HepG2 (cell line): ENCODE data around the gene MTARC1. TPM values are rescaled to one million over a fixed set of nuclear protein-coding genes. Genes with fewer than 3 reads are reported as not detected.

ENCODE experiments used
- ATAC-seq: fragments of 200-7000 bp; cut with Tn5 transposase; 3 replicates; pipeline ENCODE4 v1.9.1; 2020; ENCODE audit warnings: mild to moderate bottlenecking, moderate library complexity
- BruUV-seq: library from RNA; stranded (reverse); fragments of 400-500 nt; replicated peaks from 2 replicates; lab custom pipeline; 2021; lab: Mats Ljungman, UMichigan
- CTCF ChIA-PET: fragments of 300-600 bp; formaldehyde crosslinking; extraction: SDS; loops from one replicate; lab custom pipeline; 2021; ENCODE audit warnings: low total read pairs, inconsistent platforms, low intra/inter-chr PET ratio; lab: Yijun Ruan, JAX
- POLR2A ChIA-PET: fragments of 350-600 bp; sonication (Branson Sonifier 250); formaldehyde crosslinking; loops from one replicate; lab custom pipeline; 2020; ENCODE audit warnings: antibody characterized with exemption, inconsistent platforms; lab: Yijun Ruan, JAX
- DNase-seq: peaks from one replicate; pipeline ENCODE4 v3.0.0-alpha.2; 2015; ENCODE audit warnings: low spot score
- FAIRE-seq: peaks from 3 replicates; lab custom pipeline; 2011; peaks lifted over from hg19 to GRCh38; lab: Jason Lieb, UNC
- H2AFZ ChIP-seq: one replicate; pipeline ENCODE4 v1.6.1; 2011; ENCODE audit warnings: low read length, inconsistent platforms
- H3K27ac ChIP-seq: fragments of 300-600 bp; 3 replicates; pipeline ENCODE4 v1.8.0; 2011; ENCODE audit warnings: mixed run types, mild to moderate bottlenecking, mixed read lengths, low read length, inconsistent platforms; ENCODE audit not compliant: insufficient read depth; ENCODE audit errors: extremely low read length
- H3K27me3 ChIP-seq, 2 experiments: fragments of 200-600 bp in 1 of 2; 2 replicates in 1 of 2; 3 replicates in 1 of 2; pipeline versions ENCODE4 v1.6.0 to v1.8.0; 2011; ENCODE audit warnings: low read length in 2 of 2, mild to moderate bottlenecking in 2 of 2, moderate library complexity in 2 of 2, inconsistent platforms in 1 of 2; ENCODE audit not compliant: insufficient read depth in 2 of 2, control insufficient read depth in 1 of 2
- H3K36me3 ChIP-seq, 2 experiments: fragments of 200-600 bp in 1 of 2; replicated peaks in 1 of 2; 2 replicates in 1 of 2; 3 replicates in 1 of 2; pipeline versions ENCODE4 v1.5.1 to v1.8.0; 2011; ENCODE audit warnings: low read length in 2 of 2, inconsistent platforms in 1 of 2; ENCODE audit not compliant: insufficient read depth in 2 of 2, control insufficient read depth in 1 of 2
- H3K4me1 ChIP-seq: 2 replicates; pipeline ENCODE4 v1.5.1; 2012; ENCODE audit warnings: low read length, inconsistent platforms; ENCODE audit not compliant: insufficient read depth
- H3K4me2 ChIP-seq: 2 replicates; pipeline ENCODE4 v1.6.0; 2011; ENCODE audit warnings: low read depth, low read length, inconsistent platforms
- H3K4me3 ChIP-seq, 3 experiments: fragments of 200-600 bp in 1 of 3; sonication (generic), shearing (Covaris generic) in 1 of 3; replicated peaks in 1 of 3; 2 replicates each; pipeline ENCODE4 v1.5.1; 2011 to 2016; ENCODE audit warnings: low read length in 3 of 3, inconsistent platforms in 2 of 3, low read depth in 2 of 3, mild to moderate bottlenecking in 2 of 3, control low read depth in 1 of 3, mixed read lengths in 1 of 3; ENCODE audit not compliant: insufficient read depth in 1 of 3
- H3K79me2 ChIP-seq: one replicate; pipeline ENCODE4 v1.6.1; 2011; ENCODE audit warnings: low read length, inconsistent platforms; ENCODE audit not compliant: insufficient read depth
- H3K9ac ChIP-seq: 2 replicates; pipeline ENCODE4 v1.6.0; 2011; ENCODE audit warnings: mild to moderate bottlenecking, low read depth, low read length, inconsistent platforms; ENCODE audit not compliant: insufficient read depth
- H3K9me3 ChIP-seq: 2 replicates; pipeline ENCODE4 v1.5.1; 2012; ENCODE audit warnings: mild to moderate bottlenecking, low read length
- H4K20me1 ChIP-seq: 2 replicates; pipeline ENCODE4 v1.6.0; 2011; ENCODE audit warnings: inconsistent platforms, mild to moderate bottlenecking, low read length, moderate library complexity; ENCODE audit not compliant: insufficient read depth
- FOXM1 ChIP-seq: sonication (generic); formaldehyde crosslinking; IDR thresholded peaks from 2 replicates; pipeline ENCODE4 v1.5.0; 2020; ENCODE audit warnings: missing genetic modification reagents
- KLF13 ChIP-seq: sonication (generic); formaldehyde crosslinking; IDR thresholded peaks from 2 replicates; pipeline ENCODE4 v1.4.0; 2020; ENCODE audit warnings: mild to moderate bottlenecking, missing genetic modification reagents
- MTF1 ChIP-seq: sonication (generic); formaldehyde crosslinking; IDR thresholded peaks from 2 replicates; pipeline ENCODE4 v1.5.0; 2020; ENCODE audit warnings: missing genetic modification reagents
- MYC ChIP-seq: sonication (generic); formaldehyde crosslinking; IDR thresholded peaks from 2 replicates; pipeline ENCODE4 v1.9.0; 2021; ENCODE audit warnings: missing genetic modification reagents, borderline replicate concordance
- NR2C2 ChIP-seq: sonication (generic); formaldehyde crosslinking; IDR thresholded peaks from 2 replicates; pipeline ENCODE4 v1.4.0; 2020; ENCODE audit warnings: missing genetic modification reagents, mild to moderate bottlenecking, moderate library complexity, borderline replicate concordance
- THAP11 ChIP-seq: IDR thresholded peaks from 2 replicates; pipeline ENCODE4 v1.6.1; 2016; ENCODE audit warnings: missing biosample characterization, missing genetic modification reagents
- ZFP36 ChIP-seq: fragments of 150-350 bp; IDR thresholded peaks from 2 replicates; pipeline ENCODE4 v1.6.1; 2018; ENCODE audit warnings: borderline replicate concordance, low read length, low read depth; ENCODE audit not compliant: partially characterized antibody
- ZNF672 ChIP-seq: sonication (generic); formaldehyde crosslinking; IDR thresholded peaks from 2 replicates; pipeline ENCODE4 v1.8.1; 2022; ENCODE audit warnings: missing genetic modification reagents
- ZNF7 ChIP-seq: IDR thresholded peaks from 2 replicates; pipeline ENCODE4 v1.6.1; 2016; ENCODE audit warnings: missing biosample characterization, missing genetic modification reagents
- ZNF761 ChIP-seq: sonication (generic); formaldehyde crosslinking; conservative IDR thresholded peaks from 2 replicates; pipeline ENCODE4 v1.4.0; 2020; ENCODE audit warnings: mild to moderate bottlenecking, missing genetic modification reagents
- ZSCAN25 ChIP-seq: sonication (generic); formaldehyde crosslinking; IDR thresholded peaks from 2 replicates; pipeline ENCODE4 v1.8.0; 2022; ENCODE audit warnings: mild to moderate bottlenecking, missing genetic modification reagents
- ZSCAN9 ChIP-seq: IDR thresholded peaks from 2 replicates; pipeline ENCODE4 v1.6.1; 2016; ENCODE audit warnings: borderline replicate concordance
- WGBS: methylation state at CpG from one replicate; pipeline ENCODE4 v1.1.6; 2017; ENCODE audit warnings: low lambda C conversion rate; 5-methylcytosine and 5-hydroxymethylcytosine counted together
- in situ Hi-C: cut with HindIII; loops from 2 replicates; pipeline ENCODE4 v1.10.0; 2017; ENCODE audit warnings: low pct_unique_long_range_greater_than_20kb; ENCODE audit not compliant: extremely low pct_ligation_motif_present
- intact Hi-C: fragments of 100-400 bp; cut with micrococcal nuclease; formaldehyde crosslinking; loops from one replicate; pipeline ENCODE4 v1.10.0; 2022; ENCODE audit not compliant: unreplicated experiment
- polyA plus RNA-seq, 8 experiments: library from polyadenylated mRNA; depleted of rRNA in 3 of 8; stranded (reverse) in 7 of 8; unstranded in 1 of 8; fragments of >200 nt; fragmentation: Illumina TruSeq in 4 of 8; extraction: Trizol in 4 of 8; gene quantifications; 2 replicates each; pipeline versions ENCODE4 v1.2.1 to v1.2.3, GENCODE V29; 2011 to 2016; ENCODE audit warnings: low read depth in 4 of 8, missing spikeins in 1 of 8, mixed read lengths in 1 of 8; ENCODE audit not compliant: insufficient read depth in 1 of 8
- total RNA-seq, 5 experiments: library from RNA; depleted of rRNA; stranded (reverse); fragments of >200 nt; fragmentation: Illumina TruSeq; extraction: Trizol; gene quantifications; 2 replicates each; pipeline ENCODE4 v1.2.3, GENCODE V29; 2016; ENCODE audit warnings: low read depth in 1 of 5
- TF ChIP-seq, protein P1 (sequence below): sonication (generic); formaldehyde crosslinking; IDR thresholded peaks from 2 replicates; pipeline ENCODE4 v1.4.0; 2020; ENCODE audit warnings: missing genetic modification reagents
- TF ChIP-seq, protein P2 (sequence below): sonication (generic); formaldehyde crosslinking; IDR thresholded peaks from 2 replicates; pipeline ENCODE4 v1.4.0; 2020; ENCODE audit warnings: missing genetic modification reagents

The MTARC1 gene
- total and polyA plus RNA-seq, 2 of the 13 experiments (the other 11 are each of a cell fraction or from before 2014, with no cell fraction given): 19.4 to 106 TPM

- Histone ChIP-seq H3K79me2 (peaks cover 12% of the 10 kb centered on the region), H3K4me2 (no peak overlapping the region), H3K9me3 (no peaks in the 10 kb centered on the region), H3K4me3 (no peak overlapping the region), H2AFZ (no peak overlapping the region), H3K27me3 (no peaks in the 10 kb centered on the region), H4K20me1 (no peaks in the 10 kb centered on the region), H3K36me3 (peaks cover 9 to 21% of the 10 kb centered on the region in 2 experiments), H3K27ac (no peak overlapping the region), H3K4me1 (peaks cover 21% of the 10 kb centered on the region), H3K9ac (no peak overlapping the region)
- 97% methylated on average over 5 of the region's 6 CpGs for WGBS
- in situ Hi-C loops (no loop called here), intact Hi-C loops (no loop called here)
- CTCF ChIA-PET: no interaction called here
- no TSS peak for BruUV-seq
- TF ChIP-seq NR2C2 (no peak), MTF1 (CRISPR knock-in tag) (no peak), FOXM1 (CRISPR knock-in tag) (no peak), ZNF7 (no peak), ZNF761 (CRISPR knock-in tag) (no peak), MYC (CRISPR knock-in tag) (no peak), THAP11 (CRISPR knock-in tag) (no peak), ZNF672 (CRISPR knock-in tag) (no peak), ZSCAN25 (CRISPR knock-in tag) (no peak), ZSCAN9 (CRISPR knock-in tag) (no peak), ZFP36 (no peak), KLF13 (no peak)
- TF ChIP-seq, protein P1, sequence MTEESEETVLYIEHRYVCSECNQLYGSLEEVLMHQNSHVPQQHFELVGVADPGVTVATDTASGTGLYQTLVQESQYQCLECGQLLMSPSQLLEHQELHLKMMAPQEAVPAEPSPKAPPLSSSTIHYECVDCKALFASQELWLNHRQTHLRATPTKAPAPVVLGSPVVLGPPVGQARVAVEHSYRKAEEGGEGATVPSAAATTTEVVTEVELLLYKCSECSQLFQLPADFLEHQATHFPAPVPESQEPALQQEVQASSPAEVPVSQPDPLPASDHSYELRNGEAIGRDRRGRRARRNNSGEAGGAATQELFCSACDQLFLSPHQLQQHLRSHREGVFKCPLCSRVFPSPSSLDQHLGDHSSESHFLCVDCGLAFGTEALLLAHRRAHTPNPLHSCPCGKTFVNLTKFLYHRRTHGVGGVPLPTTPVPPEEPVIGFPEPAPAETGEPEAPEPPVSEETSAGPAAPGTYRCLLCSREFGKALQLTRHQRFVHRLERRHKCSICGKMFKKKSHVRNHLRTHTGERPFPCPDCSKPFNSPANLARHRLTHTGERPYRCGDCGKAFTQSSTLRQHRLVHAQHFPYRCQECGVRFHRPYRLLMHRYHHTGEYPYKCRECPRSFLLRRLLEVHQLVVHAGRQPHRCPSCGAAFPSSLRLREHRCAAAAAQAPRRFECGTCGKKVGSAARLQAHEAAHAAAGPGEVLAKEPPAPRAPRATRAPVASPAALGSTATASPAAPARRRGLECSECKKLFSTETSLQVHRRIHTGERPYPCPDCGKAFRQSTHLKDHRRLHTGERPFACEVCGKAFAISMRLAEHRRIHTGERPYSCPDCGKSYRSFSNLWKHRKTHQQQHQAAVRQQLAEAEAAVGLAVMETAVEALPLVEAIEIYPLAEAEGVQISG (CRISPR knock-in tag): no peak
- TF ChIP-seq, protein P2, sequence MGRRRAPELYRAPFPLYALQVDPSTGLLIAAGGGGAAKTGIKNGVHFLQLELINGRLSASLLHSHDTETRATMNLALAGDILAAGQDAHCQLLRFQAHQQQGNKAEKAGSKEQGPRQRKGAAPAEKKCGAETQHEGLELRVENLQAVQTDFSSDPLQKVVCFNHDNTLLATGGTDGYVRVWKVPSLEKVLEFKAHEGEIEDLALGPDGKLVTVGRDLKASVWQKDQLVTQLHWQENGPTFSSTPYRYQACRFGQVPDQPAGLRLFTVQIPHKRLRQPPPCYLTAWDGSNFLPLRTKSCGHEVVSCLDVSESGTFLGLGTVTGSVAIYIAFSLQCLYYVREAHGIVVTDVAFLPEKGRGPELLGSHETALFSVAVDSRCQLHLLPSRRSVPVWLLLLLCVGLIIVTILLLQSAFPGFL (CRISPR knock-in tag): no peak
- DNase-seq (no peak), FAIRE-seq (no peak), ATAC-seq (no peak)
- POLR2A ChIA-PET: no interaction called here
Measured at GRCh38 chr1:220755309-220755708, 31.4 kb upstream of the MTARC1 start.
